GM21447 (cell line): ENCODE measurements around the gene PRKCQ.
A peak's percentile ranks its signal among the peaks of the same experiment; 100 is the strongest.

Experiments used
- ATAC-seq: cut with Tn5 transposase; IDR thresholded peaks from one replicate; pipeline ENCODE4 v1.9.1; 2021; ENCODE audit not compliant: unreplicated experiment

The PRKCQ gene

GRCh38 chr10:6528198-6528950 is 51.7 kb downstream of the PRKCQ start:
- no peak for ATAC-seq

- ATAC-seq, result no peak
These were observed 54.4 kb downstream of the PRKCQ start for GRCh38 chr10:6525599-6526165.

GRCh38 chr10:6522230-6522629 is 57.8 kb downstream of the PRKCQ start:
- ATAC-seq, result no peak

GRCh38 chr10:6520138-6520537 is 59.9 kb downstream of the PRKCQ start:
- ATAC-seq, result no peak

- ATAC-seq, result no peak
These were observed 61.2 kb downstream of the PRKCQ start for GRCh38 chr10:6518791-6519429.

- ATAC-seq, result no peak
These were observed 63.2 kb downstream of the PRKCQ start for GRCh38 chr10:6516929-6517284.

GRCh38 chr10:6516281-6516928 is 63.7 kb downstream of the PRKCQ start:
- no peak for ATAC-seq

- ATAC-seq, result no peak
These were observed 65.0 kb downstream of the PRKCQ start for GRCh38 chr10:6514844-6515780.

- ATAC-seq, result no peak
These were observed 65.9 kb downstream of the PRKCQ start for GRCh38 chr10:6514180-6514579.

GRCh38 chr10:6513476-6513875 is 66.6 kb downstream of the PRKCQ start:
- ATAC-seq, result no peak

GRCh38 chr10:6512182-6512581 is 67.9 kb downstream of the PRKCQ start:
- no peak for ATAC-seq

GRCh38 chr10:6511347-6511746 is 68.7 kb downstream of the PRKCQ start:
- ATAC-seq, result no peak

GRCh38 chr10:6507311-6507710 is 72.8 kb downstream of the PRKCQ start:
- peak; percentile 67 for ATAC-seq

- no peak for ATAC-seq
These were observed 74.8 kb downstream of the PRKCQ start for GRCh38 chr10:6505300-6505699.

GRCh38 chr10:6504296-6504695 is 75.8 kb downstream of the PRKCQ start:
- ATAC-seq, result no peak

GRCh38 chr10:6503171-6503570 is 76.9 kb downstream of the PRKCQ start:
- ATAC-seq, result no peak

GRCh38 chr10:6501931-6502330 is 78.1 kb downstream of the PRKCQ start:
- no peak for ATAC-seq

GRCh38 chr10:6499974-6500373 is 80.1 kb downstream of the PRKCQ start:
- ATAC-seq, result no peak

- no peak for ATAC-seq
These were observed 81.3 kb downstream of the PRKCQ start for GRCh38 chr10:6498771-6499170.

GRCh38 chr10:6497620-6498019 is 82.5 kb downstream of the PRKCQ start:
- ATAC-seq, result no peak
